GM10847 (cell line): ENCODE measurements around the gene MGAM2.

ENCODE experiments used
- POLR2A ChIP-seq: IDR thresholded peaks from 2 replicates; pipeline ENCODE4 v1.6.1; 2011; ENCODE audit not compliant: insufficient read length; ENCODE audit errors: extremely low read depth

The MGAM2 gene

GRCh38 chr7:142111499-142111898 lies at the start of gene MGAM2:
Gene MGAM2, plus strand, starts transcription at chr7:142111718. Its CDS starts 5,156 bp downstream, at chr7:142116874.
- TF ChIP-seq POLR2A = no peak

DNA sequence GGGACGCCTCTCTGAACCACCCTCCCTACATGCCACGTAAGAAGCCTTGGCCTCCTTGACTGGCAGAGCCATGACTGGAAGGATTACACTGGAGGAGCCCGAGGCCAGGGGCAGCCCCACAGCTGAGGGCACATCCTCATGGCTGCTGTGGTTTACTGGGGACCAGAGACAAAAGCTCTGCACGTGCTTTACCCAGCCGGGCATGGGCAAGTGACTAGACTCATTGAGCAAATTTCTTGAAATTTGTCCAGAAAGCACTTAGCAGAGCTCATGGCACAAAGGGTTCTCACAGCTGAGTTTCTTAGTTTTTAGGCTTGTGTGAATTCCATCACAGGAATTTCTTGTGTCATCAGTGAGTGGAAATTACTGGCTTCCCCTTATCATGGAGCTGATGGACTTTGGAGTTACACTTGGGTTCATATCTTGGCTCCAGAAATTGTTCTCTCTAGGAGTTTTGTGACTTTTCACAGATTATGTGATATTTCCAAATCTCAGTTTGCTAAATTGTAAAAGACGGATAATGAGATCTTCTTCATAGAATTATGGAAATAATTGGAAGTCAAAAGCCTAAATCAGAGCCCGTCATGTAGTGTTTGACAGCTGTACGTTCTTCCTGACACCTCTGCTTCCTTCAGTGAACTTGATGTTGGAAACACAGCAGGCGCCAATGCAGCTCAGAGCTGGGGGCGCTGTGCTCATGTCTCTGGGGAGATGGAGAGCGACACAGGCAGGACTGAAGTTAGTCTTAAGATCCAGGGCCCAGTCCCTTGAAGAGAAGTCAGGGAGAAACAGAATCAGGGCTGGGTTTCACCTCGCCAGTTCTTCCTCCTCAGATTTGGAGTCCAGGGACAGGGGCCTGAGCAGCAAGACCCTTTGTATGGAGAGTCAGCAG lies 47.7 kb upstream of the MGAM2 start:
- TF ChIP-seq POLR2A = no peak

GRCh38 chr7:142066536-142066935 lies 45.0 kb upstream of the MGAM2 start:
- no peak for TF ChIP-seq POLR2A

DNA sequence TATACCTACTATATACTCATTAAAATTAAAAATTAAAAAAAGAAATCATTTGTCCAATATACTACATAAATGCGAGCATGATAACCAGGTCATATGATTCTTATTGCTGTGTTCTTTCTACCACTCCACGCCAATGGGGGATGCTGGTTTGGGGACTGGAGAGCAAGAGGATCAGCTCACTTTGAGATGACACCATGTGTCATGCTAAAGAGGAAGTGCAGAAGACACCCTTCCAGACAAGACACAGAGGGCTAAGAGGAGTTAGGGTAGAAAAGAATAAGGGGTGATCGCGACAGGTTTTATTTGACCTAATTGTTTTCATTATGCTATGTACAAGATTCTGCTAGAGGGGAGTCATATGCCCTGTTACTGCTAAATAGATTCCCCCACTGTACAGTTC lies 33.8 kb upstream of the MGAM2 start:
- TF ChIP-seq POLR2A = no peak

- TF ChIP-seq POLR2A = no peak
Observed at GRCh38 chr7:142083605-142084004, 27.9 kb upstream of the MGAM2 start.

- no peak for TF ChIP-seq POLR2A
Observed at GRCh38 chr7:142085428-142085827, 26.1 kb upstream of the MGAM2 start.

GRCh38 chr7:142088022-142088714 lies 23.4 kb upstream of the MGAM2 start:
- no peak for TF ChIP-seq POLR2A

- TF ChIP-seq POLR2A = no peak
Observed at GRCh38 chr7:142089035-142089434, 22.5 kb upstream of the MGAM2 start.

- no peak for TF ChIP-seq POLR2A
Observed at GRCh38 chr7:142091961-142092360, 19.6 kb upstream of the MGAM2 start.

DNA sequence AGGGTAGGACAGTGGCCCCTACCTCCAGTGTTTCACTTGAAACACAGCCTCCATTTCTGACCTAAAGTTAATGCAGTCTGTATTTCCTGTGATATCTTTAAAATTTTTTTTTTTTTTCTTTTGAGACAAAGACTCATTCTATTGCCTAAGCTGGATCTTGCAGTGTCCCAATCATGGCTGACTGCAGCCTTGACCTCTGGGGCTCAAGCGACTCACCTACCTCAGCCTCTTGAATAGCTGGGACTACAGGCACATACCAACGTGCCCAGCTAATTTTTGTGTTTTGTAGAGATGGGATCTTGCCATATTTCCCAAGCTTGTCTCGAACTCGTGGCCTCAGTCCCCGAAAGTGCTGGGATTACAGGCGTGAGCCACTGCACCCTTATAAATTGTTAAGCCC lies 16.7 kb upstream of the MGAM2 start:
- TF ChIP-seq POLR2A = no peak

DNA sequence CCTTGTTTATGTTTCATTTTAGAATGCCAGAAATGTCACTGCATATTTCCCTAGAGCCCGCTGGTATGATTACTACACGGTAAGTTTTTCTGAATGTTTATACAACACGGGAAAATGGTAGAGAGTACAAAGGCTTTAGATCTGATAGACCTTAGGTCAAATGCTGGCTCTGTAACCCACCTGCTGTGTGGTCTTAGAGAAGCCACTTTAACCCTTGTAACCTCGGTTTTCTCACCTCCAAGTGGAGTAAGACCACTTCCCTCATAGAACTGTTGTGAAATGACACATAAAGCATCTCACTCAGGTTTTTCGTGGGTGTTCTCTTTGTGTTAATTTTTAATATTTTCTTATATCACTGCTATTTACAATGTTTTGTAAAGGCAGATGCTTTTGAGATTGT lies 13.9 kb upstream of the MGAM2 start:
- TF ChIP-seq POLR2A = no peak

- no peak for TF ChIP-seq POLR2A
Observed at GRCh38 chr7:142098004-142098403, 13.5 kb upstream of the MGAM2 start.

GRCh38 chr7:142100634-142101033 lies 10.9 kb upstream of the MGAM2 start:
- no peak for TF ChIP-seq POLR2A

DNA sequence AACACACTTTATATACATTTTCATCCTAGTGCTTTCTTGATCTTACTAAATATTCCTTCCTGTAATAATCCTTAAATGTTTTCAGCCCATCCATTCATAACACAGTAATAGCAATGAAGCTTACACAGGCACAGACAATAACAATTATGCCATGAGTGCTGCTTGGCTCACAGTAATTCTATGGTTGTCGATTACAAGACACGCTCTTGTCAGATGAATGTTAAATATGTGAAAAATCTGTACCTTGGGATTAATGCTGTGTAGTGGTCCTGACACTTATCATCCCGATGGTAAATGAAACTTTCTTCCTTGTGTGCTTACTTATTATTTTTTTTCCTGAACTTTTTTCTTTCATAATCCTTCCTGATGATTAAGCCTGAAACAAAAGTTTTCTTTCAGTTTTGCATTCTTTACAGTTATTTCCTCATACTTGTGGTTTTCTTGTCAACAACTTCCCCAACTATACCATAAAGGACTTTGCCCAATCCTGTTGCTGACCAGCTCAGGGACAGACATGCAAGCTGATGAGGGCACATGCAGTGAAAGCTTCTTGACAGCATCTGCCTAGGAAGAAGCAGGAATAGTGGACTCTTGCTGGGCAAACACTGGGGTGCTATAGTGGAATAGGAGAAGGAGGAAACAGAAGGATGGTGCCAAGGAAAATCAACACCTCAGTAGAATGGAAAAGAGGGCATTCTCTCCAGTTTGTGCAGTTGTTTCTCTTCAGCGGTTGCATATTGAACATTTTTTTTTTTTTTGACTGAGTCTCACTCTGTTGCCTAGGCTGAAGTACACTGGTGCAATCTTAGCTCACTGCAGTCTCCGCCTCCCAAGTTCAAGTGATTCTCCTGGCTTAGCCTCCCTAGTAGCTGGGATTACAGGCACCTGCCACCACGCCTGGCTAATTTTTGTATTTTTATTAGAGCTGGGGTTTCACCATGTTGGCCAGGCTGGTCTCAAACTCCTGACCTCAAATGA lies 6.7 kb upstream of the MGAM2 start:
- TF ChIP-seq POLR2A = no peak
